ENCODE data around the gene ACP7.

ACP7 gene

DNA sequence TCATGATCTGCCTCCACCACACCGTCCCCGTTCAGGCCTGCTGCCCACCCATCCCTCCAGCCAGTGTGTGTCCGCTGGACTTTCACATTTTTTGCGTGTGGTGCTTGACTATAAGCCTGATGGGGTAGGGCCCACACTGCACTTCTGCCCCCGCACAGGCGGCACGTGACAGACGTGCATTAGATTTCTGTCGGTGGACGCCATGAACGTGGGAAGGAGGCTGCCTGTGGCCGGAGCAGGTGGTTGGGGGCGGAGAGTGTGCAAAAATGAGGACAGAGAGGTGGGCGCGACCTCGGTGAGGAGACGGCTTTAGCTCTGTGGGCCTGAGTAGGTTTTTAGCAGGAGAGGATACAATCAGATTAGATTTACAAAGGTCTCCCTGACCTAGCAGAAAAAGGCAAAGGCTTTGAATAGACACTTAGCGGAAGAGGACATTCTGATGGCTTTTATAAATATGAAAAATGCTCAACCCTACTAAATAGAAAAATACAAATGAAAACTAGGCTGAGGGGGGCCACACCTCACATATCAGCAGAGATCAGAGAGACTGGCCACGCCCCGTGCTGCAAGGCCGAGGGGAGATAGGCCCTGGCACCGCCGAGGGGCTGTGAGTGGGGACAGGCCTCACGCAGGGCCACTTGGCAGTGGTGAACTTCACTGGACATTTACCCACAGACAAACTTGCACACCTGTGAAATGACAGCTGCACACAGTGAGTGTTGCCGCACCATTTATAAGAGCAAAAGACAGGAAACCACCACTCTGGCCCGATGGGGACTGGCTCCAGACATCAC lies 66.8 kb downstream of the ACP7 start:
- no peak for DNase-seq

DNA sequence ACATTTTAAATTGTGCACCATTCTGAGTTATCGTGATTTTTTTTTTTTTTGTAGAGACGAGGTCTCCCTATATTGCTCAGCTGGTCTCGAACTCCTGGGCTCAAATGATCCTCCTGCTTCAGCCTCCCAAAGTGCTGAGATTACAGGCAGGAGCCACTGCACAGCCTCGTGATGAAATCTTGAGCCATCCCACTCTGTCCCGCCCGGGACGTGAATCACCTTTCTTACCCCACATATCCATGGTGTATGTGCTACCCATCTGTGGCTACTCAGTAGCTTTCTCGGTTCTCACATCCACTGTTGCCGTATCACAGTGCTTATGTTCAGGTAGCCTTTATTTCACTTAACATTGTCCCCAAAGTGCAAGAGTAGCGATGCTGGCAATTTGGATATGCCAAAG lies 67.9 kb downstream of the ACP7 start:
- DNase-seq, result no peak

DNA sequence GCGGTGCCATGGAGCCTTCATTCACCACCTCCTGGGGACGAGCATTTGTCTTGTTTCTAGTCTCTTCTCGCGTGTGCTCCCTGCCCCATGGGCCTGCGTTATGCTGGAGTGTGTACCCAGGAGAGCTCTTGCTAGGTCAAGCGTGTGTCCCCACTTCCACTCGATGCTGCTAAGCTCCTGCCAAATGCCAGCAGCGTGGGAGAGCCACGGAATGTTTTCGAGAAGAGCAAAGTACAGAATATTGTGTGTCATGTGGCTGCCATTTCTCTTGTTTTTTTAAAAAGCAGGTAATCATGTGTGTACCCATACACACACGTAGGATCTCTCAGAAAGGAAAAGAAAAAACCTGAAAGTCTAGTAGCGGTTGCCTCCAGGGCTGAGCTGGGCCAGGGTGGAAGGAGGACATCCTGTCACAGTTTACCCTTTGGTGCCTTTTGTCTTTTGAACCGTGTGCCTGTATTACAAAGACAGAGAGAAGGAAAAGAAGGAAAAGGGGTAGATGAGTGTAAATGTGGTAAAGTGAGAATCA lies 70.0 kb downstream of the ACP7 start:
- no peak for DNase-seq

DNA sequence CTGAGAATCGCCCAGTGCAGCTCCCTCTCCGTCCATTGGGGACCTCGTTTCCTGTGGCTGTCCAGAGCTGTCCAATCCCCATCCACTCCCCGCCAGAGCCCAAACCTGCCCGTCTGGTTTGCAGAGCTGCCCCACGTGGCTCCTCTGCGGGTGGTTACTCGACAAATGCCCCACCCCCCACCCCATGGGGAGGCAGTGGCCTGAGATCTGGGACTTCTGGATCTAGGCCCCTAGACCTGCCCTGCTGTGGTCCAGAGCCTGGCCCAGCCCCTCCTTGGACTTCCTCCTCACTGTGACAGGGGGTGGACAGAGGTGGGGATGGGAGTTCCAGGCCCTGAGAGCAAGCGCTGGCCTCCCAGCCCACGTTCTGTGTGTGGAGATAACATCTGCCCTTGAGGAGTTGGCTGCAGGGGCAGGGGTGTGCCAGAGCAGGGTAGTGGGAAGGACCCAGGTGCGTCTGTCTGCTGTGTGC lies 70.5 kb downstream of the ACP7 start:
- DNase-seq, result no peak

DNA sequence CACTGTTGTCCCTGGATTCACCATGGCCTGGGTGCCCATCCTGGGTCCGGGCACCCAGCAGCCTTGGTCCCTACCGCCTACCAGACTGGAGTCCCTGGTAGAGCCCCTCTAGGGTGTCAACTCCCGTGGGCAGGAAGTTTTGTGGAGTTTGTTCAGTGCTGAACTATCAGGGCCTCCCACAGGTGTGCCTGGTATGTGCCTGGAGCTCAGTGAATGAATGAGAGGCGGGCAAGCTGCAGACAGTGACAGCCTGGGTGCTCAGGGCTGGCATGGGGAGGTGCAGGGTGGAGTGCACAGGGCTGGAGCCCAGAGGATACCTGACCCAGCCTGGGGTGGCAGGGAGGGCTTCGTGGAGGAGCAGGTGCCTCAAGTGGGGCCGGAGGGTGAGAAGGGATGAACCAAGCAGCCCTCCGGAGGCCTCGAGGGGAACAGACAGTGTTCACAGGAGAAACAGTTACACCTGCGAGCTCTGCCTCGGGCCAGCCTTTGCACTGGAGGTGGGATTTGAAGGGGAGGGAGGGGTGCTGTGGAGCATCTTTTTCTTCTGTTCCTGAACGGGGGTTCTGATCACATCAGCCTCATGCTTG lies 71.0 kb downstream of the ACP7 start:
- DNase-seq, result no peak

DNA sequence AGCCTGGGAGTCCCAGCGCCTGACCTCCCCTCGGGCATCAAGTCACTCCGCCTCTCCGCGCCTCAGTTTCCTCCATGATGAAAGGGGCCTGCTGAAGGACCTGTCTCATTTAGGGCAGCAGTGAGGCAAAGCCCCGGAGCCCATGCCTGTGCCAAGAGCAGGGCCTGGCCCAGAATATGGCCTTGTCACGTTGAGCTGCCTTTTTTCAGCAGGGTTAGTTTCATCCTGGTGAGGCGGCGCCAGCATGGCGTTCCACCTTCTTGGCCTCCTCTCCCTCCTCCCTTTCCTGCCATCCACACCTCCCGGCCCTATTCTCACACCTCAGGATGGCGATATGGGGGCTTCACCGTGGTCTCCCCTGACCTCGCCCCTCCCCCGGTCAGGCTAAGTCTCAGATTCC lies 71.6 kb downstream of the ACP7 start:
- no peak for DNase-seq

DNA sequence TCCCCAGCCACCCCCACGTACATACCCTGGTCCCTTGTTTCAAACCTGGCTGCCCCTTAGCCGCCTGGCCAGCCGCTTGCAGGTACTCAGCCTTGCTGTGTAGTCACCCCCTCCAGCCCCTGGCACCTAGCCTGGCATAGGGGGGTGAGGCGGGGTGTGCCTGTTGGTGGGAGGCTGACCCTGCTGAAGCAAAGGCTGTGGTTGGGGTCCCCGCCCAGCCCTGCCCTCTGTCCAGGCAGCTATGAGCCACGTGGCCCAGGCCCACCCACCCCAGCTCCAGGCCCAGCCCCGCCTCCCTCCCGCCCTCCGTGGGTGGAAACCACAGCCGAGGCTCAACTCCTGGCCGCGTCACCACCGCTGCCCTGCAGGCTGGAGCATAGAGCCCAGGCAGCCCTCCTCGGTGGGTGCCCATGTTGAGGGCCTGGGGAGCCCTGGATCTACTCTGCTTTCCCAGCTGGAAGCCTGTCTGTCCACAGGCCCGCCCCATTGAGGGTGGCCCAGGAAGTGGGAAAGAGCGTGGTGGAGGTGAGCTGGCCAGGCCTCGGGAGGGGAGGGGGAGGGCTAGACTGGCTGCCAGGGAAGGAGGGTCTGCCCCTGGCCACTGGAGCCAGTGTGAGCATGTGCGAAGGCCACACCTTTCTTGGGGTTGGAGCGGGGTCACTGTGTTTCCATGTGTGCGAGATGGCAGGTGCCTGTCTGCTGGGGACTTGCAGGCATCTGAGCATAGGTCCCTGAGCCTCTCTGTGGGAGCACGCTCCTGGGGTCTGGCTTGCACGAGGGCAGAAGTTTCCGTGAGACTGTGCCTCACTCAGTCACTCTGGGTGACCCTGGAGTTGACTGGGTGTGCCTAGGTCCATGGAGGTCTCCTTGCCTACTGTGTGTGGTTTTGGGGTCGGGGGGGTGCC lies 72.4 kb downstream of the ACP7 start:
- DNase-seq, result no peak

DNA sequence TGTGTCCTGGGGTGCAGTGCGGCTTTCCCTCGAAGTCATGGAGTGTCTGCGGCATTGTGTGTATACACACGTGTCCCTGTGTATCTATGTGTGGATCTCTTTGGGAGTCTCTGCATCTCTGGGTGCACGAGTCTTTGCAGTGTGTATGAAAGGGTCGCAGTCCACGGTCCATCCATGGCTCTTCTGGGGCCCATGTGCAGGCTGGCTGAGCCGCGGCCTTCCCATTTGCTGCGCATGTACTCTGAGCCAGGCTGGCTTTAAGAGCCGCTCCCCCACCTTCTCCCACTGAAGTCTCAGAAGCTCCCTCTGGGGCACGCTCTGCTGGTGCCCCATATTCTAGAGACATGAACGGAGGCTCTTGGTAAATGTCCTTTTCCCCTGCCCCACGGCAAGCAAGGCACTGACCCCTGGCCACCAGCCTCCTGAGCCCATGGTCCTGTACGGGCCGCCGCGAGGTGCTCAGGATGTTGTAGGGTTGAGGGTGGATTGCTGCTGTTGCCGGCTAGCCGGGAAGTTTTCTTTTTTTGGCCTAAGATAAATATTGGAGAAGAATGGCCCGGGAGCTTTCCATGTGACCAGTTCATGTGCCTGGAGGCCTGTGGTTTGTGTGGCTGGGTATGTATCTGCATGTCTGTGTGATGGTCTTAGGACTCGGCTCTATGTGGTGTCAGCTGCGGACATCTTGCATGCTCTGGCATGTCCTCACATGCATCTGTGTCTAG lies 73.3 kb downstream of the ACP7 start:
- DNase-seq, result no peak

DNA sequence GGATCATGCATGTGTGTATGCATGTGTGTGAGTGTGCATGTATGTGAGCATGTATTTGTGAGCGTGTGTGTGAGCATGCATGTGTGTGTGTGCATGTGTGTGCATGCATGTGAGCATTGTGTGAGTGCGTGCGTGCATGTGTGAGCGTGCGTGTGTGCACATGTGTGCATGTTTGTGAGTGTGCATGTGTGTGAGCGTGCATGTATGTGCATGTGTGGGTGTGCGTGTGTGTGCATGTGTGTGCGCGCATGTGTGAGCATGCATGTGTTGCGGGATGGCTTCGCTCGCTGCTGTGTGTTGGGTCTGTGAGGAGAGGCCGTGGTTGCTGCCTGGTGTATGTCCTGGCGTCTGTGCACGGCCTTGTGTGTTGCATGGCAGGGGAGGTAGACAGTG lies 73.8 kb downstream of the ACP7 start:
- no peak for DNase-seq

DNA sequence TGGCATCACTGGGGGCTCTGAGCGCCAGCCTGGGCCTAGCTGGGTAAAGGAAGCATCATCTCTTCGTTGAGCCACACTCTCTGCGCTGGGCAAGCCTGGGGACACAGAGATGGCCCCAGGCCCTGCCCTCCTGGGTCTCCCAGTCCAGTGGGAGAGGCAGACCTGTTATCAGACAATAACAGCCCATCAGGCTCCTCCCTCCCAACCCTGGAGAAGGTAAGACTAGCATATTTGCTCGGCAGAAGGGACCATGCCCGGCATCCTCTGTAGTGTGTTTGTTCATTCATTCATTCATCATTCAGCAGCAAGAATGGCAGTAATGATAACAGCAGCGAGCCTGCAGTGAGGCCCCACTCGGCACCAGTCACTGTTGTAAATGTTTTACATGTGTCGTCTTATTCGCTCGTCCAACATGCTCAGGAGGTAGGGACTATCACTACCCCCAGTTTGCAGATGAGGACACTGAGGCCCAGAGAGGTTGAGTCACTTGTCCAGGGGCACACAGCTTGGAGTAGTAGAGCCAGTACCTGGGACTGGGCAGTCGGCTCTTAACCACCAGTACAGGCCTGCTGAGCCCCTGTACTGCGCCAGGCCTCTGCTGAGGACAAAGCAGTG lies 74.6 kb downstream of the ACP7 start:
- DNase-seq, result no peak

DNA sequence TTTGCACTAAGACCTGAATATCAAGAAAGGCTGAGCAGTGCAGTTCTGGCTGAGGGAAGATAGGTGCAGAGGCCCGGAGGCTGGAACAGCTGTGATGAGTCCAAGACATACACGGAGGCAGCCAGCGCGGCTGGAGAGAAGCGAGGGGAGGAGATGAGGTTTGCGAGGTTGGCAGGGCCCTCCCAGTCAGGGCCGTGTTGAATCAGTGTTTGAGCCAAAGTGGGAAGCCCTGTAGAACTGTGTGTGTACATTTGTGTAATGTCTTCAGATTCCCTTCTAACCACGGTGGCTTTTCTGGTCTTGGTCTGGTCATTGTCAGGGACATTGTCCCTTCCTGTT lies 76.3 kb downstream of the ACP7 start:
- DNase-seq, result no peak

Measured in fibroblast of skin of back (primary cell).